AG09309 (cell line): ENCODE measurements around the gene HIVEP3.

Experiments used
- DNase-seq: peaks from one replicate; pipeline ENCODE4 v3.0.0-alpha.2; 2010; ENCODE audit warnings: low read depth
- H3K4me3 ChIP-seq: 2 replicates; pipeline ENCODE4 v1.5.1; 2011; ENCODE audit warnings: mild to moderate bottlenecking, low read depth, low read length, moderate library complexity; ENCODE audit not compliant: control insufficient read depth
- CTCF ChIP-seq: IDR thresholded peaks from 2 replicates; pipeline ENCODE4 v1.5.1; 2011; ENCODE audit warnings: mild to moderate bottlenecking, low read depth, low read length, inconsistent platforms; ENCODE audit not compliant: insufficient read depth, control insufficient read depth; ENCODE audit errors: missing control alignments

Gene HIVEP3

GRCh38 chr1:41622859-41623732 is 295.6 kb downstream of the HIVEP3 start:
- no peak for DNase-seq
- no peak overlapping the region for H3K4me3 ChIP-seq
- no peak for TF ChIP-seq CTCF

GRCh38 chr1:41622402-41622801 is 296.3 kb downstream of the HIVEP3 start:
- peak; percentile 31 for DNase-seq
- no peak for TF ChIP-seq CTCF
- H3K4me3 ChIP-seq = no peak overlapping the region

DNA sequence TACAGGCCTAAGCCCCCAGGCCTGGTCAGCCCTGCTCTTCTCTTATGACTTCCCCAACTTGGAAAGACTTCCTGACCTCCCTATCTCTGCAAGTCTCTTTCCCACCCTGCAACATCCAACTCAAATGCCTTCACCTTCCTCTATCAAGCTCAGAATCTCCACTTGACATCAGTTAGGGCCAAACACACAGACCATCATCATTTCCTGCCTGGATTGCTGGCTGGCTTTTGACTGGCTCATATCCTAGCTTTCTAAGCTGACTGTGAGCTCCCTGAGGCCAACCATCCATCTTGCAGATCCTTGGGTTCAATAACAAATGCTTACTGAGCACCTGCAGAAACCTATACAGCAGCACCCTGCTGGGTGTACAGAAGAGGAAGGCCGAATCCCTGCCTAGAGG is 296.9 kb downstream of the HIVEP3 start:
- TF ChIP-seq CTCF = no peak
- DNase-seq = no peak
- H3K4me3 ChIP-seq = no peak overlapping the region

- H3K4me3 ChIP-seq = no peak overlapping the region
- TF ChIP-seq CTCF = no peak
- no peak for DNase-seq
Observed at GRCh38 chr1:41621256-41621655, 297.5 kb downstream of the HIVEP3 start.

DNA sequence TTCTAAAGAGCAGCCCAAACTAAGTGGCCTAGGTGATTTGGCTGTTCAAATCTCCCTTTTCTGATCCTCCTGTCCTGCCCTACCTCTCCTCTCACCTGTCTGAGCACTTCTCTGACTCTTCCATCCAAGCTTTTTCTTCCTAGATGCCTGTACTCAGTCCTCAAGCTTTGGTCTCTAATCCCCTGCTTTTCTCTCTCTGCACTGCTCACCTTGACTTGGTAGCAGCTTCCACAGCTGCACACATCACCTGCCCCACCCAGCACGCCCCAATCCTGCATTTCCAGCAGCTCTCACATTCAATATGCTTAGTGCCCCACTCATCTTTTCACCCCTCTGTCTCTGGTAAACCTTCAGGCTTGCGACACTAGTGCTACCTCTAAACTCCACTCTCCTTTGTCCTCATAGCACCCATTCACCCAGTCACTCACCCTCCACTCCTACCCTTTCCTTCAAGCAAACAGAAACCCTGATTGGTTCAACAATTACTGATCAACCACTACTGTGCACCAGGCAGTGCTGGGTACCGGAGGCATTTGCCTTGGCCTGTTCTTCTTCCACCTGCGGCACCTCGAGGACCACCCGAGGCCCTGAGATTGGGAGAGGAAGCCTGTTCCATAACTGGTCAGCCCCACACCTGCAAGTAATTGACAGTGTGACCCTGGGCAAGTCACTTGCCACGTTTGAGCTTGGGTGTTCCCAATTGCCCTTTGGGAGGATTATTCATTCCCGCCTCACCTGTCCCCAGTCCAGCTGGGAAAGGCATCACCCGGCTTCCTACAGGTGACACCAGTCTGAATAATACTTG is 298.2 kb downstream of the HIVEP3 start:
- TF ChIP-seq CTCF = no peak
- DNase-seq = no peak
- no peak overlapping the region for H3K4me3 ChIP-seq

GRCh38 chr1:41619511-41620364 is 299.0 kb downstream of the HIVEP3 start:
- no peak for DNase-seq
- TF ChIP-seq CTCF = no peak
- no peak overlapping the region for H3K4me3 ChIP-seq
